Adrenal gland (tissue), 12 donors: Measurements from ENCODE around the gene GGA1. TPM values are rescaled to one million over a fixed set of nuclear protein-coding genes. Genes with fewer than 3 reads are reported as not detected.

Experiments
- DNase-seq, 7 donors: peaks; one replicate each; pipeline ENCODE4 v3.0.0-alpha.2; 2019 to 2020
- H3K27ac ChIP-seq, 5 donors: fragments of 200-600 bp; sonication (generic) in 4 of 5; 1 replicate in 3 of 5; 2 replicates in 2 of 5; pipeline versions ENCODE4 v1.5.1 to v1.8.0; 2016 to 2020; ENCODE audit warnings: mild to moderate bottlenecking in 1 of 5
- H3K27me3 ChIP-seq: fragments of 200-600 bp; 2 replicates; pipeline ENCODE4 v1.8.0; 2021
- H3K36me3 ChIP-seq, 2 donors: fragments of 200-600 bp; replicated peaks in 1 of 2; 1 replicate in 1 of 2; 2 replicates in 1 of 2; pipeline versions ENCODE4 v1.5.1 to v1.8.0; 2018 to 2022
- H3K4me1 ChIP-seq, 2 donors: fragments of 200-600 bp; replicated peaks in 1 of 2; 1 replicate in 1 of 2; 2 replicates in 1 of 2; pipeline versions ENCODE4 v1.5.1 to v1.8.0; 2018 to 2021
- H3K4me3 ChIP-seq, 4 donors: fragments of 200-600 bp; sonication (generic) in 3 of 4; one replicate each; pipeline ENCODE4 v1.5.1; 2016 to 2018
- H3K9me3 ChIP-seq, 3 donors: fragments of 200-600 bp; sonication (generic) in 1 of 3; replicated peaks in 1 of 3; 1 replicate in 2 of 3; 2 replicates in 1 of 3; pipeline versions ENCODE4 v1.5.1 to v1.8.0; 2016 to 2021
- CTCF ChIP-seq, 6 experiments: fragments of 450-650 bp in 4 of 6; fragments of 200-600 bp in 2 of 6; sonication (generic) in 1 of 6; IDR thresholded peaks; 1 replicate in 5 of 6; 2 replicates in 1 of 6; pipeline versions ENCODE4 v1.5.1 to v1.8.0; 2016 to 2021; ENCODE audit warnings: antibody characterized with exemption in 6 of 6, mild to moderate bottlenecking in 2 of 6, moderate library complexity in 1 of 6
- POLR2A ChIP-seq, 2 donors: fragments of 450-650 bp; IDR thresholded peaks; one replicate each; pipeline ENCODE4 v1.6.1; 2017; ENCODE audit warnings: antibody characterized with exemption in 2 of 2, mild to moderate bottlenecking in 2 of 2, moderate library complexity in 1 of 2
- WGBS, 4 donors: extraction: QIAGEN DNeasy Blood & Tissue Kit in 2 of 4; methylation state at CpG; one replicate each; pipeline versions ENCODE4 v1.1.5 to v1.1.7; 2013 to 2017; 5-methylcytosine and 5-hydroxymethylcytosine counted together
- intact Hi-C, 2 donors: fragments of 100-400 bp; cut with DNase I; formaldehyde crosslinking; loops; one replicate each; pipeline versions ENCODE4 v1.14.1 to v1.15.0; 2022 to 2023
- polyA plus RNA-seq, 3 donors: library from polyadenylated mRNA; stranded (reverse); fragments of 200-250 nt in 2 of 3; fragments of 350-450 nt in 1 of 3; fragmentation: Illumina TruSeq in 1 of 3; extraction: RNeasy Lipid Tissue Mini Kit (QIAGEN cat#74804) in 1 of 3; gene quantifications; one replicate each; pipeline ENCODE4 v1.2.3, GENCODE V29; 2013 to 2014
- total RNA-seq, 9 donors: library from RNA; depleted of rRNA in 4 of 9; stranded (reverse); fragments of >200 nt in 4 of 9; fragments of 120-200 nt in 1 of 9; fragmentation: NEBNext Ultra II Directional in 1 of 9; extraction: Animal tissue kit (Norgen Biotek cat#: 25700) in 1 of 9; gene quantifications; one replicate each; pipeline versions ENCODE4 v1.1.0 to v1.2.4, GENCODE V29; 2013 to 2023
- donor health status: healthy with polysubstance abuse.
- donor health status: Bipolar disorder and iron deficiency.
- donor health status: DM: yes; HTN: yes; CAD: no.
- donor health status: DM: no; HTN: no; CAD: no.
- donor health status: DM: no; HTN: no; CAD: no.
- donor health status: DM: yes; HTN: yes; CAD: no.

GGA1 gene
- total and polyA plus RNA-seq, 12 donors, result 30.6 to 160 (median 65.6) TPM

GRCh38 chr22:37604875-37605274 lies 3.8 kb upstream of the GGA1 start:
- H3K9me3 ChIP-seq, result no peaks in the 10 kb centered on the region
- H3K4me1 ChIP-seq, result peaks cover 5 to 30% of the 10 kb centered on the region in 2 donors
- DNase-seq, result no peak
- WGBS, 4 donors, result 63 to 78% (median 68%) methylated on average over 5 of the region's 5 CpGs
- H3K4me3 ChIP-seq, result no peak overlapping the region
- H3K27me3 ChIP-seq, result no peaks in the 10 kb centered on the region
- no peak overlapping the region for H3K27ac ChIP-seq
- no peak for TF ChIP-seq POLR2A (IDR thresholded peaks at IDR 0.05)
- no peak for TF ChIP-seq CTCF (IDR thresholded peaks at IDR 0.05)
- intact Hi-C loops, result no loop called here
- no peaks in the 10 kb centered on the region for H3K36me3 ChIP-seq

GRCh38 chr22:37607010-37607934 lies 1.4 kb upstream of the GGA1 start:
- WGBS, 4 donors, result 2 to 3% (median 2%) methylated on average over 31 to 44 of the region's 44 CpGs
- peak; percentile 79 to 91 (median 88) for DNase-seq

GRCh38 chr22:37607935-37608476 lies 628 bp upstream of the GGA1 start:
- no peak for DNase-seq
- H3K4me3 ChIP-seq, result peak overlapping the region in 3 of 4 donors; percentile 27 to 89 (median 73)
- no peak for TF ChIP-seq CTCF (IDR thresholded peaks at IDR 0.05)
- no peak for TF ChIP-seq POLR2A (IDR thresholded peaks at IDR 0.05)
- peaks cover 15 to 39% of the 10 kb centered on the region in 2 donors for H3K4me1 ChIP-seq
- peak overlapping the region; percentile 80 to 99 (median 94) for H3K27ac ChIP-seq
- no peaks in the 10 kb centered on the region for H3K36me3 ChIP-seq
- no peaks in the 10 kb centered on the region for H3K27me3 ChIP-seq
- no peaks in the 10 kb centered on the region for H3K9me3 ChIP-seq
- intact Hi-C loops, result no loop called here
- WGBS, 4 donors, result 0 to 2% (median 1%) methylated on average over 15 to 17 of the region's 17 CpGs

More at GRCh38 chr22:37607010-37607934, 1.4 kb upstream of the GGA1 start:
- Histone ChIP-seq H3K4me3 (peak overlapping the region in 1 of 4 donors; percentile 89), H3K27me3 (no peaks in the 10 kb centered on the region), H3K36me3 (no peaks in the 10 kb centered on the region), H3K4me1 (peaks cover 11 to 37% of the 10 kb centered on the region in 2 donors), H3K27ac (peak overlapping the region; percentile 34 to 99 (median 94)), H3K9me3 (no peaks in the 10 kb centered on the region)
- intact Hi-C loops, result no loop called here
- TF ChIP-seq POLR2A (IDR thresholded peaks at IDR 0.05) (no peak), CTCF (IDR thresholded peaks at IDR 0.05) (peak; percentile 90 to 96 (median 94))
